HCT116 (cell line): ENCODE data around the gene NIM1K.

Experiments used
- CEBPB ChIP-seq: IDR thresholded peaks from 2 replicates; pipeline ENCODE4 v1.6.1; 2012; ENCODE audit warnings: low read depth
- EGR1 ChIP-seq: IDR thresholded peaks from 2 replicates; pipeline ENCODE4 v1.6.1; 2012; ENCODE audit warnings: low read depth
- EZH2 ChIP-seq: fragments of 200-600 bp; sonication (generic); IDR thresholded peaks from 2 replicates; pipeline ENCODE4 v1.6.1; 2017; ENCODE audit warnings: antibody characterized with exemption, mixed run types
- JUND ChIP-seq: IDR thresholded peaks from 2 replicates; pipeline ENCODE4 v1.6.1; 2012
- POLR2A ChIP-seq: IDR thresholded peaks from 2 replicates; pipeline ENCODE4 v1.7.0; 2011; ENCODE audit warnings: borderline replicate concordance; ENCODE audit not compliant: insufficient read depth, insufficient read length; ENCODE audit errors: extremely low read depth
- POLR2AphosphoS5 ChIP-seq: IDR thresholded peaks from 2 replicates; pipeline ENCODE4 v1.6.1; 2011; ENCODE audit warnings: mild to moderate bottlenecking, low read depth, low read length, moderate library complexity
- RAD21 ChIP-seq: IDR thresholded peaks from 2 replicates; pipeline ENCODE4 v1.6.1; 2012; ENCODE audit warnings: low read depth, mild to moderate bottlenecking
- SIN3A ChIP-seq: IDR thresholded peaks from 2 replicates; pipeline ENCODE4 v1.6.1; 2012; ENCODE audit warnings: low read depth
- TCF7L2 ChIP-seq: IDR thresholded peaks from 2 replicates; pipeline ENCODE4 v1.7.0; 2011; ENCODE audit warnings: borderline replicate concordance, inconsistent platforms; ENCODE audit not compliant: insufficient read depth, insufficient read length; ENCODE audit errors: extremely low read depth
- YY1 ChIP-seq: IDR thresholded peaks from 2 replicates; pipeline ENCODE4 v1.6.1; 2011; ENCODE audit warnings: low read length, low read depth, moderate library complexity, mild to moderate bottlenecking; ENCODE audit not compliant: insufficient replicate concordance; ENCODE audit errors: extremely low read depth
- TF ChIP-seq, protein P1 (sequence below), 3 experiments: fragments of 200-600 bp in 1 of 3; sonication (generic) in 1 of 3; IDR thresholded peaks in 2 of 3; conservative IDR thresholded peaks in 1 of 3; 2 replicates each; pipeline ENCODE4 v1.5.1; 2012 to 2017; ENCODE audit warnings: low read depth in 2 of 3, low read length in 2 of 3, antibody characterized with exemption in 1 of 3, borderline replicate concordance in 1 of 3, control low read depth in 1 of 3, mild to moderate bottlenecking in 1 of 3, mixed read lengths in 1 of 3, mixed run types in 1 of 3, moderate library complexity in 1 of 3; ENCODE audit not compliant: insufficient read depth in 1 of 3
- TF ChIP-seq, protein P2 (sequence below): IDR thresholded peaks from 2 replicates; pipeline ENCODE4 v1.6.1; 2012; ENCODE audit warnings: low read depth
- TF ChIP-seq, protein P3 (sequence below): IDR thresholded peaks from 2 replicates; pipeline ENCODE4 v1.6.1; 2011; ENCODE audit warnings: mild to moderate bottlenecking, low read length, moderate library complexity; ENCODE audit not compliant: insufficient replicate concordance; ENCODE audit errors: extremely low read depth
- TF ChIP-seq, protein P4 (sequence below): IDR thresholded peaks from 2 replicates; pipeline ENCODE4 v1.6.1; 2012

DNA sequence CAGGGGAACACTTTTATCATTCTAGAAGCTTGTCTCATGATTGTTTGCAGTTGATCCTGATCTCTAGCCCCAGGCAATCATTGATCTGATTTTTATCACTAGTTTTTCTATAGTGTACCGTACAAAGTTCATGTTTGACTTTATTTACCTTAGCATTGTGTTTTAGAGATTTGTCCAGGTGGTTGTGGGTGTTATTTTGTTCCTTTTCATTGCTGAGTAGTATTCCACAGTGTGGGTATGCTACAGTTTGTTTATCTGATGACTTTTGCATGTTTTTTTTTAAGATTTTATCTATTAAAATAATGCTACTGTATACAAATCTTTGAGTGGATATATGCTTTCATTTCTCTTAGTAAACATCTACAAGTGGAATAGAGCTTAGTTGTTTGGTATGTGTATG, 45.1 kb upstream of the NIM1K start:
- TF ChIP-seq, protein P1, sequence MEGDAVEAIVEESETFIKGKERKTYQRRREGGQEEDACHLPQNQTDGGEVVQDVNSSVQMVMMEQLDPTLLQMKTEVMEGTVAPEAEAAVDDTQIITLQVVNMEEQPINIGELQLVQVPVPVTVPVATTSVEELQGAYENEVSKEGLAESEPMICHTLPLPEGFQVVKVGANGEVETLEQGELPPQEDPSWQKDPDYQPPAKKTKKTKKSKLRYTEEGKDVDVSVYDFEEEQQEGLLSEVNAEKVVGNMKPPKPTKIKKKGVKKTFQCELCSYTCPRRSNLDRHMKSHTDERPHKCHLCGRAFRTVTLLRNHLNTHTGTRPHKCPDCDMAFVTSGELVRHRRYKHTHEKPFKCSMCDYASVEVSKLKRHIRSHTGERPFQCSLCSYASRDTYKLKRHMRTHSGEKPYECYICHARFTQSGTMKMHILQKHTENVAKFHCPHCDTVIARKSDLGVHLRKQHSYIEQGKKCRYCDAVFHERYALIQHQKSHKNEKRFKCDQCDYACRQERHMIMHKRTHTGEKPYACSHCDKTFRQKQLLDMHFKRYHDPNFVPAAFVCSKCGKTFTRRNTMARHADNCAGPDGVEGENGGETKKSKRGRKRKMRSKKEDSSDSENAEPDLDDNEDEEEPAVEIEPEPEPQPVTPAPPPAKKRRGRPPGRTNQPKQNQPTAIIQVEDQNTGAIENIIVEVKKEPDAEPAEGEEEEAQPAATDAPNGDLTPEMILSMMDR (IDR thresholded peaks at IDR 0.05 in 2 of 3, conservative IDR thresholded peaks at IDR 0.05 in 1 of 3; ENCODE audit: borderline replicate concordance in 1 of 3, insufficient read depth in 1 of 3, low read depth in 2 of 3, low read length in 2 of 3) = no peak
- TF ChIP-seq CEBPB (no peak), TCF7L2 (no peak), EZH2 (no peak), POLR2A (no peak), SIN3A (no peak), EGR1 (no peak), POLR2AphosphoS5 (no peak), RAD21 (no peak), YY1 (no peak), JUND (no peak)
- TF ChIP-seq, protein P2, sequence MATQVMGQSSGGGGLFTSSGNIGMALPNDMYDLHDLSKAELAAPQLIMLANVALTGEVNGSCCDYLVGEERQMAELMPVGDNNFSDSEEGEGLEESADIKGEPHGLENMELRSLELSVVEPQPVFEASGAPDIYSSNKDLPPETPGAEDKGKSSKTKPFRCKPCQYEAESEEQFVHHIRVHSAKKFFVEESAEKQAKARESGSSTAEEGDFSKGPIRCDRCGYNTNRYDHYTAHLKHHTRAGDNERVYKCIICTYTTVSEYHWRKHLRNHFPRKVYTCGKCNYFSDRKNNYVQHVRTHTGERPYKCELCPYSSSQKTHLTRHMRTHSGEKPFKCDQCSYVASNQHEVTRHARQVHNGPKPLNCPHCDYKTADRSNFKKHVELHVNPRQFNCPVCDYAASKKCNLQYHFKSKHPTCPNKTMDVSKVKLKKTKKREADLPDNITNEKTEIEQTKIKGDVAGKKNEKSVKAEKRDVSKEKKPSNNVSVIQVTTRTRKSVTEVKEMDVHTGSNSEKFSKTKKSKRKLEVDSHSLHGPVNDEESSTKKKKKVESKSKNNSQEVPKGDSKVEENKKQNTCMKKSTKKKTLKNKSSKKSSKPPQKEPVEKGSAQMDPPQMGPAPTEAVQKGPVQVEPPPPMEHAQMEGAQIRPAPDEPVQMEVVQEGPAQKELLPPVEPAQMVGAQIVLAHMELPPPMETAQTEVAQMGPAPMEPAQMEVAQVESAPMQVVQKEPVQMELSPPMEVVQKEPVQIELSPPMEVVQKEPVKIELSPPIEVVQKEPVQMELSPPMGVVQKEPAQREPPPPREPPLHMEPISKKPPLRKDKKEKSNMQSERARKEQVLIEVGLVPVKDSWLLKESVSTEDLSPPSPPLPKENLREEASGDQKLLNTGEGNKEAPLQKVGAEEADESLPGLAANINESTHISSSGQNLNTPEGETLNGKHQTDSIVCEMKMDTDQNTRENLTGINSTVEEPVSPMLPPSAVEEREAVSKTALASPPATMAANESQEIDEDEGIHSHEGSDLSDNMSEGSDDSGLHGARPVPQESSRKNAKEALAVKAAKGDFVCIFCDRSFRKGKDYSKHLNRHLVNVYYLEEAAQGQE = no peak
- TF ChIP-seq, protein P3, sequence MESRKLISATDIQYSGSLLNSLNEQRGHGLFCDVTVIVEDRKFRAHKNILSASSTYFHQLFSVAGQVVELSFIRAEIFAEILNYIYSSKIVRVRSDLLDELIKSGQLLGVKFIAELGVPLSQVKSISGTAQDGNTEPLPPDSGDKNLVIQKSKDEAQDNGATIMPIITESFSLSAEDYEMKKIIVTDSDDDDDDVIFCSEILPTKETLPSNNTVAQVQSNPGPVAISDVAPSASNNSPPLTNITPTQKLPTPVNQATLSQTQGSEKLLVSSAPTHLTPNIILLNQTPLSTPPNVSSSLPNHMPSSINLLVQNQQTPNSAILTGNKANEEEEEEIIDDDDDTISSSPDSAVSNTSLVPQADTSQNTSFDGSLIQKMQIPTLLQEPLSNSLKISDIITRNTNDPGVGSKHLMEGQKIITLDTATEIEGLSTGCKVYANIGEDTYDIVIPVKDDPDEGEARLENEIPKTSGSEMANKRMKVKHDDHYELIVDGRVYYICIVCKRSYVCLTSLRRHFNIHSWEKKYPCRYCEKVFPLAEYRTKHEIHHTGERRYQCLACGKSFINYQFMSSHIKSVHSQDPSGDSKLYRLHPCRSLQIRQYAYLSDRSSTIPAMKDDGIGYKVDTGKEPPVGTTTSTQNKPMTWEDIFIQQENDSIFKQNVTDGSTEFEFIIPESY = no peak
- TF ChIP-seq, protein P4, sequence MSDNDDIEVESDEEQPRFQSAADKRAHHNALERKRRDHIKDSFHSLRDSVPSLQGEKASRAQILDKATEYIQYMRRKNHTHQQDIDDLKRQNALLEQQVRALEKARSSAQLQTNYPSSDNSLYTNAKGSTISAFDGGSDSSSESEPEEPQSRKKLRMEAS = no peak
